GM12891 (cell line): ENCODE results near the gene LAMP1.
"Not testable (repeated sequence)": the region's sequence is repeated elsewhere in the genome, so short reads cannot be mapped to it uniquely, and the experiment has no call there.

Experiments used
- DNase-seq: peaks from one replicate; pipeline ENCODE4 v3.0.0; 2011; ENCODE audit warnings: low spot score; ENCODE audit not compliant: insufficient read length
- FAIRE-seq: peaks from 2 replicates; lab custom pipeline; 2011; peaks lifted over from hg19 to GRCh38; lab: Jason Lieb, UNC
- PAX5 ChIP-seq: IDR thresholded peaks from 2 replicates; pipeline ENCODE4 v1.6.1; 2011; ENCODE audit warnings: low read length, moderate library complexity, mild to moderate bottlenecking; ENCODE audit not compliant: insufficient read depth, severe bottlenecking
- POLR2A ChIP-seq: IDR thresholded peaks from 2 replicates; pipeline ENCODE4 v1.6.1; 2011; ENCODE audit warnings: low read depth, low read length, control low read depth
- POLR2AphosphoS5 ChIP-seq: IDR thresholded peaks from 2 replicates; pipeline ENCODE4 v1.6.1; 2011; ENCODE audit warnings: low read depth, low read length, control low read depth
- POU2F2 ChIP-seq: IDR thresholded peaks from 2 replicates; pipeline ENCODE4 v1.6.1; 2011; ENCODE audit warnings: low read depth, mild to moderate bottlenecking, control low read depth, low read length, moderate library complexity
- SPI1 ChIP-seq: IDR thresholded peaks from 2 replicates; pipeline ENCODE4 v1.6.1; 2011; ENCODE audit warnings: low read depth, low read length, control low read depth
- TAF1 ChIP-seq: IDR thresholded peaks from 2 replicates; pipeline ENCODE4 v1.6.1; 2011; ENCODE audit warnings: low read depth, low read length, control low read depth

Gene LAMP1

GRCh38 chr13:113364901-113365582 lies 68.0 kb downstream of the LAMP1 start:
- TF ChIP-seq POU2F2 (no peak), PAX5 (no peak), POLR2AphosphoS5 (no peak), SPI1 (no peak), TAF1 (no peak), POLR2A (no peak)
- FAIRE-seq (no peak), DNase-seq (no peak)

GRCh38 chr13:113365583-113365970 lies 68.5 kb downstream of the LAMP1 start:
- FAIRE-seq (no peak), DNase-seq (no peak)
- no peak for TF ChIP-seq POLR2AphosphoS5
- TF ChIP-seq POLR2A: no peak
- TF ChIP-seq PAX5: no peak
- TF ChIP-seq POU2F2: no peak
- TF ChIP-seq SPI1: no peak
- TF ChIP-seq TAF1: no peak

GRCh38 chr13:113365971-113366588 lies 69.0 kb downstream of the LAMP1 start:
- no peak for FAIRE-seq
- no peak for DNase-seq
- TF ChIP-seq POLR2A: no peak
- TF ChIP-seq SPI1: no peak
- no peak for TF ChIP-seq POLR2AphosphoS5
- TF ChIP-seq POU2F2: no peak
- TF ChIP-seq PAX5: no peak
- TF ChIP-seq TAF1: no peak

- no peak for TF ChIP-seq POLR2AphosphoS5
- TF ChIP-seq PAX5: no peak
- TF ChIP-seq TAF1: no peak
- no peak for TF ChIP-seq POLR2A
- no peak for TF ChIP-seq POU2F2
- TF ChIP-seq SPI1: no peak
- FAIRE-seq (no peak), DNase-seq (no peak)
Measured at GRCh38 chr13:113367020-113367560, 70.1 kb downstream of the LAMP1 start.

- DNase-seq (no peak), FAIRE-seq (no peak)
- TF ChIP-seq POLR2AphosphoS5 (no peak), POU2F2 (no peak), TAF1 (no peak)
Measured at GRCh38 chr13:113367771-113368170, 70.7 kb downstream of the LAMP1 start.

- not testable (repeated sequence) for FAIRE-seq, DNase-seq
Measured at GRCh38 chr13:113368353-113368752, 71.3 kb downstream of the LAMP1 start.

- TF ChIP-seq POLR2A (no peak), POU2F2 (no peak), TAF1 (no peak), POLR2AphosphoS5 (no peak), SPI1 (no peak), PAX5 (no peak)
- no peak for DNase-seq
- no peak for FAIRE-seq
Measured at GRCh38 chr13:113369189-113369588, 72.2 kb downstream of the LAMP1 start.

- DNase-seq (no peak), FAIRE-seq (no peak)
- no peak for TF ChIP-seq POLR2AphosphoS5
- no peak for TF ChIP-seq POU2F2
- no peak for TF ChIP-seq PAX5
- no peak for TF ChIP-seq POLR2A
- TF ChIP-seq SPI1: no peak
- TF ChIP-seq TAF1: no peak
Measured at GRCh38 chr13:113369881-113370280, 72.8 kb downstream of the LAMP1 start.

GRCh38 chr13:113371061-113371460 lies 74.0 kb downstream of the LAMP1 start:
- no peak for FAIRE-seq
- TF ChIP-seq SPI1 (no peak), POLR2A (no peak), POU2F2 (no peak), POLR2AphosphoS5 (no peak), PAX5 (no peak), TAF1 (no peak)
- no peak for DNase-seq

- FAIRE-seq, DNase-seq: not testable (repeated sequence)
Measured at GRCh38 chr13:113371701-113372100, 74.7 kb downstream of the LAMP1 start.
